Glomerular endothelial cell (primary cell): ENCODE results near the gene SLC12A5. TPM values are rescaled to one million over a fixed set of nuclear protein-coding genes. Genes with fewer than 3 reads are reported as not detected.

ENCODE experiments used
- DNase-seq: peaks from one replicate; pipeline ENCODE4 v3.0.0-alpha.2; 2011; ENCODE audit warnings: low read depth, low spot score; ENCODE audit errors: extremely low read depth
- total RNA-seq: library from RNA; depleted of rRNA; stranded (reverse); fragments of >200 nt; gene quantifications from 2 replicates; pipeline ENCODE4 v1.2.3, GENCODE V29; 2015

SLC12A5 gene
- total RNA-seq, 1 donor from 2014 or later = 2.2 TPM

GRCh38 chr20:46025376-46025783 lies 3.6 kb upstream of the SLC12A5 start:
- DNase-seq = no peak

DNA sequence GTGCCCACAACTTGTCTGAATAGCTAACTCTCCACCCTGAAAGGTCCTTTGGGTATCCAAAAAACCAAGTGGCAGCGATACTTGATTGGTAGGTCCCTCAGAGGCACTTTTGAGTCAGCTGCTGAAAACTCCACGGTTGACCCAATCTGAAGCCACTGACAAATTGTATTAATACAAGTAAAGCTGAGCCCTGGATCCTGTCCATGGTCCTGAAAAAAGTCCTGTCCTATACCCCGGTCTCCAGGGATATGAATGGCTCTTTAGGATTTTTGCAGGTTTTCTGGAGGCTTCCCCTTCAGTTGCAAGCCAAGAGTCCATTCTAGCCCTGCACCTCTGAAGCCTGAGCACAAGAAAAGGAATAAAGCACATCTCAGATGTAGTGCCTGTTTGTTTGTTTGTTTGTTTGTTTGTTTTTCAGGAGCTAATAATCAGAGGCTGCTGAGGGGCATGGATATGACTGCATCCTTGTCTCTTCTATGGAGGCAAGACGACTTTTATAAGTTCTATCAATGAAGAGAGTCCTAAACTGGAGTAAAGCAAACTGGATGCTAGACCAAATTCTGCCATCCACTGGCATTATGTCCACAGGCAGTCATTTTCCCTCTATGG lies 1.7 kb upstream of the SLC12A5 start:
- peak; percentile 41 for DNase-seq

DNA sequence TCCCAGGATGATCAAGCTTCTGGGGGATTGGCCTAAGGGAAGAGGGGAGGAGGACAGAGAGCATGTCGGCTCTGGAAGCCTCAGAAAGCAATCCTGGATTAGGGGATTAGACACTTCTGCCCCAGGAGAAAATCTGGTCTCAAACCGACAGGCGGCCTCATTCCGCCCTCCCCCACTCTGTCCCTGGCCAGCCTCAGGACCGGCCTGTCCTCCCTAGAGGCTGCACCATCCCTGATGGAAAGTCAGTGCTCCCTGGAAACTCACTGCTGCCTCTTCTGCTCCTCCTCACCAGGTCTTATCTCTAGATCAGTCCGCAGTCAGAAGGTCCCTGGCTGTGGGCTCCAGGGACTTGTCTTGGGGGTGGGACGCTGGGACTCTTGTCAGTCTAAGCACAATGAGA lies 905 bp upstream of the SLC12A5 start:
- no peak for DNase-seq

DNA sequence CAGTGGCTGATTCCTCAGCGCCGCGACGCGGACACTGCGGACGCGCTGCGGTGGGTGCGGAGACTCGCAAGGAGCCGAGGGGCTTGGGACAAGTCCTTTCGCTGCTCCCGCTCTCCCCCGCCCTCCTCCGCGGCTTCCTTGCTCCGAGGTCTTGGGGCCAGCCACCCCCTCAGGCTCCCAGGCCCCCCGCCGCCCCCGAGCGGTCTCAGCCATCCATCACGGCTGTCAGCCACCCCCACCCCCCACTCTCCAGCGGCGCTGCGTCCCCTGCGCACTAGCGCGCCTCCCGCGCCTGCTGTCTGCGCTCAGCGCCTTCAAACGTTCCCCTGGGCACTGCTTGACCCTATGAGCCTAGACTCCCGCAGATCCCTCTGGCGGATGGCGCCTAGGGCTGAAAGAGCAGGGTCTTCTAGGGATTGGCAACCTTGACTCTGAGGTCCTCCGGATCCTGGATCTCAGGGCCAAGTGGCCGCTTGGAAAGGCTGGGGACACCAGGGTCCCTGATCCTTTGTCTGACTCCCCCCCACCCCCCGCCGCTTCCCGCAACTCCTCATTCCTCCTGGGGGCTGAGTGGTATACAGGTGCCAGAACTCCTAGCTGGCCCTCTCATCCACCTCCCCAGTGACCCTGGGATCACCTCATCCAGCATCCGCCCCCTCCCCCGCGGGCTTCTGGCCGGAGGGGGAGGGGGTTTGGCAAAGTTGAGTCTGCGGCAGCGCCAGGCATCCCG lies 1.4 kb downstream of the SLC12A5 start:
- DNase-seq = no peak

- DNase-seq = no peak
Observed at GRCh38 chr20:46031014-46031569, 2.1 kb downstream of the SLC12A5 start.

DNA sequence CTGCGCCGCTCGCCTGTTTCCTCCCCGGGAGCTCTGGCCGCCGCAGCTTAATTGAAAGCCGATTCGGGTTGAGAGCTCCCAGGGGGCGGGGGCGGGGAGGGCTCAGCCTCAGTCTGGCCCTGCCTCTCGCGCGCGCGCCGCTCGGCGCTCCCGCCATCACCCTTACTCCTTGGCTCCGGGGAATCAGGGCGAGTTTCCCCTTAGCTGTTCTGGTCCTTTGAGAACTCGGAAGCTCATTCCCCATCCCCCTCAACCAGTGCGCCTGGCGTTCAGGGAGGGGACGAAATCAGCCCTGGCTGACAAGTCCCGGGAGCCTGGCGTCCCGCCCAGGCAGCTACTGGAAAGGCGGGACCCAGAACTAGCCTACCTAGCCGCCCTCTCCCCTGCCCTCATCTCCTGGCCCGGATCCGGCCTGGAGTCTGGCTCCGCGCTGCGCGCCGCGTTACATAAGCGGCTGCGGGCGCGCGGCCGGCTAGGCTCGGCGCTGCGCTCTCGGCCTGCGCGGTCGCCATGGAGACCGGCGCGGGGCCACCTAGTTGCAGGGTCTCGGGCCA lies 2.8 kb downstream of the SLC12A5 start:
- DNase-seq = no peak

DNA sequence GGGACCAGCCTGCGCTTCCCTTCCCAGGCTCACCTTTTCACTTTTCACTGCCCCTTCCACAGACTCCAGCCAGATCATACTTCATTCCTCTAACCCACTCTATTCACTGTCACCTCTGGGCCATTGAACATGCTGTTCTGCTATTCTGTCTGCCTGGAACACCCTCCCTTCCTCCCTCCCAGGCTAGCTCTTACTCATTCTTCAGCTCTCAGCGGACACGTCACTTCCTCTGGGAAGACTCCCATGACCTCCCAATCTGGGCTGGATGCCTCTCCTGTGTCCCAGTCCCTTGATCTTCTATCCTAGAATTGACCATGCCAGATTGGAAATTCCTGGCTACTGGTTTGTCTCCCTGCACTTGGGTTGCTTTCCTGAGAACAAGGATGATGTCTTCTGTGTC lies 5.0 kb downstream of the SLC12A5 start:
- DNase-seq = no peak

DNA sequence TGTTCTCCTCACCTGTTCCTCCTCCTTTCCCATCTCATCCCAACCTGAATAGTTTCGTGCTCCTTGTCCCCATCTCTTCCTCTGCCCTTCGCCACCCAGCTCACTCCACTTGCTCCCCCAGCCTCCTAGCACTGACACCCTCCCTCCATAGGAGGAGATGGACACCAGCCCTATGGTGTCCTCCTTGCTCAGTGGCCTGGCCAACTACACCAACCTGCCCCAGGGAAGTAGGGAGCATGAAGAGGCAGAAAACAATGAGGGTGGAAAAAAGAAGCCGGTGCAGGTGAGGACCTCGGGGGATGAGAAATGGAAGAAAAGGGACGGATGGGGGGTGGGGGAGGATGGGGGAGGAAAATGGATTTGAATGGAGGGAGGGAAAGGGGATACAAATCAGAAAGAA lies 6.2 kb downstream of the SLC12A5 start:
- DNase-seq = no peak

DNA sequence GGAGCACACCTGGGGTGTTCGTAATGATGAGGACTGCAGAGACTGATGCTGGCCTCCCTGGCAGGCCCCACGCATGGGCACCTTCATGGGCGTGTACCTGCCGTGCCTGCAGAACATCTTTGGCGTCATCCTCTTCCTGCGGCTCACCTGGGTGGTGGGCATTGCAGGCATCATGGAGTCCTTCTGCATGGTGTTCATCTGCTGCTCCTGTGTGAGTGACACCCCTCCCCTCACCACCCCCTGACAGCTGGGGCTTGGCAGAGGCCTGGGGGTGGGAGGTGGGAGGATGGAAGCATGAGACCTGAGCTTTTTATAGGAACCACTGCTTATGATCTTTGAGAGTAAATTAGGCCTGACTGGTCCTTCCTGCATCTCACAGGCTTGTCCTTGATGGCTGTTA lies 6.7 kb downstream of the SLC12A5 start:
- DNase-seq = no peak

- DNase-seq = no peak
Observed at GRCh38 chr20:46036370-46036769, 7.4 kb downstream of the SLC12A5 start.

- no peak for DNase-seq
Observed at GRCh38 chr20:46037036-46037435, 8.0 kb downstream of the SLC12A5 start.

DNA sequence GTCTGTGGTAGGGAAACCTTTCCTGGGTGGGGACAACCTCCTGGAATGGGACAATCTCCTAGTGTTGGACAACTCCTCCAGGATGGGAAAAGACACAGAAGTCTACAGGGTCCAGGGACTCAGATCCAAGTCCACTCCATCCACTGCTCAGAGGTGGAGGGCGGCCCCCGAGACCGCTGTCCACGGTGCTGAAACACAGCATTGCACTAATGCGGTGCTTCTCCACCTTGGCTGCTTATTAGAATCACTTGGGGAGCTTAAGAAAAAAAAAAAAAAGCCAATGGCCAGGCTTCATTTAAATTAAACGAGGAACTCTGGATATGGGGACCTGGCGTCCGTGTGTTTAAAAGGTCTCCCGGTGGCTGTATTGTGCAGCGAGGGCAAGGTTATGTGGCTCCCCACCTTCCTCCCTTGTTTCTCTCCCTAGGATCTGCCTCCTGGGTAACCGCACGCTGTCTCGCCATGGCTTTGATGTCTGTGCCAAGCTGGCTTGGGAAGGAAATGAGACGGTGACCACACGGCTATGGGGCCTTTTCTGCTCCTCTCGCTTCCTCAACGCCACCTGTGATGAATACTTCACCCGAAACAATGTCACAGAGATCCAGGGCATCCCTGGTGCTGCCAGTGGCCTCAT lies 12.0 kb downstream of the SLC12A5 start:
- no peak for DNase-seq

DNA sequence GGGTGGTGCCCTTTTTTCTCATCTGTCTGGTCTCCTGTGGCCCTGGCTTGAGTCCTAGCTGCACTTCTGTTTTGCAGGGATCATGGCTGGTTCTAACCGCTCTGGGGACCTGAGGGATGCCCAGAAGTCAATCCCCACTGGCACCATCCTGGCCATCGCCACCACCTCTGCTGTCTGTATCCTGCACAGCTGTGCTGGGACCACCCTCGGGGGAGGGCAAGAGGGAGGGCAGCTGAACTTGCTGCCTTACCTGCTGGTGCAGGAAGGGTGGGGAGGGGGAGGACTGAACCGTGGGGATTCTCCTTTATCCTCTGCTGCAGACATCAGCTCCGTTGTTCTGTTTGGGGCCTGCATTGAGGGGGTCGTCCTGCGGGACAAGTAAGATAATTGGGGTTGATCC lies 14.5 kb downstream of the SLC12A5 start:
- DNase-seq = no peak

- no peak for DNase-seq
Observed at GRCh38 chr20:46044896-46045295, 15.9 kb downstream of the SLC12A5 start.

GRCh38 chr20:46046588-46047310 lies 17.7 kb downstream of the SLC12A5 start:
- DNase-seq = no peak

GRCh38 chr20:46047821-46048220 lies 18.8 kb downstream of the SLC12A5 start:
- no peak for DNase-seq

DNA sequence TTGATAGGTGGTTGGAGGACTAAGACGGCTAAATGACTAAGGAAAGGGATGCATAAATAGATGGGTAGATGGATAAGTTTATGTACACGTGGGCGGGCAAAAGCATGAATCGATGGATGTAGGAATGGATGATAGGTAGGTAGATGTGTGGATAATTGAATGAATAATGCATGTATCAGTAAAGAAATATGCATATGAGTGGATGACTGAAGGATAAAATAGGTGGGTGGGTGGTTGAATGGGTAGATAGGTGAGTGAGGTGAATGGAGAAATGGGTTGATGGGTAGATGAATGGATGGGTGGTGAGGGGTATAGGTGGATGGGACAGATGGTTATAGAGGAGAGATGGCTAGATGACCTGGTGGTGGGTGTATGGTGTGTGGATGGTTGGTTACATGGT lies 20.2 kb downstream of the SLC12A5 start:
- DNase-seq = no peak

- DNase-seq = no peak
Observed at GRCh38 chr20:46049815-46050214, 20.8 kb downstream of the SLC12A5 start.

DNA sequence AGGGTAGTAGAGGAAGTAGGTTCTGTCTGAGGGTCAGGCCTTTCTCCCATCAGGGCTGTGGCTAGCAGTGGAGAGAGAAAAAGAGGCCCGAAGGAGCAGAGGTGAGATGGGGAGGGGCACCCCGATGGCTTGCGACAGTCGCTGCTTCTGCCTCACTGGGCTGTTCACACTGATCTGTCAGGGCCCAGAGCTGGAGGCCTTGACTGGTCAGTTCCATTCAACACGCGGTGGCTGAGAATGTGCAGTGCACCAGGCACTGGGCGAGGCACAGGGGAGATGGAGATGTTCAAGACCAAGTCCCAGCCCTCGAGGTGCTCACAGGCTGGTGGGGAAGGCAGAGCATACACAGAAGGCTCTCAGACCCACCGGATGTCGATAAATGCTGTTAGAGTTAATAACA lies 21.4 kb downstream of the SLC12A5 start:
- DNase-seq = no peak

DNA sequence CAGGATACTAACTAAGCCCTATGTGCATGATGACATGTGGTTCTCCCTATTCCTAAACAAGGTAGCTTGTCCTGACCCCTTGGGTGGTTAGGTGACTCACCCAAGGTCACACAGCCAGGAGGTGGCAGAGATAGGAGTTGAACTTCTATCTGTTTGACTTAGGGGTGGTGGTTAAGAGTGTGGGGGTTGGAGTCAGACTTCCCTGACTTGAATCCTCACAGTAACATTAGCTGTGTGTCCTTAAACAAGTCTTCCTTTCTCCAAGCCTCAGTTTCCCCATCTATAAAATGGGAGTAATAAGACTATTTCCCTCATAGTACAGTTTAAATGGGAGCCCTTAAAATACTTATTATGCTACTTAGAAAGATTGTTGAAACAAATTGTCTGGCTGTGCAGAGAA lies 21.9 kb downstream of the SLC12A5 start:
- no peak for DNase-seq
